Measurements from ENCODE around the gene TIAM2.

- TF ChIP-seq POLR2A (IDR thresholded peaks at IDR 0.05) (no peak), EP300 (IDR thresholded peaks at IDR 0.05) (no peak), CTCF (IDR thresholded peaks at IDR 0.05) (no peak)
These were observed 297.6 kb downstream of the TIAM2 start for GRCh38 chr6:155292711-155293110.
